Panc1 (cell line): ENCODE measurements around the gene DROSHA. TPM values are rescaled to one million over a fixed set of nuclear protein-coding genes. Genes with fewer than 3 reads are reported as not detected.
A peak's percentile ranks its signal among the peaks of the same experiment; 100 is the strongest.

ENCODE experiments used
- ATAC-seq: fragments of 200-7000 bp; cut with Tn5 transposase; 2 replicates; pipeline ENCODE4 v1.9.1; 2020; ENCODE audit warnings: mild to moderate bottlenecking, moderate library complexity
- BruUV-seq: library from RNA; stranded (reverse); fragments of 400-500 nt; replicated peaks from 2 replicates; lab custom pipeline; 2021; lab: Mats Ljungman, UMichigan
- CTCF ChIA-PET: fragments of 300-600 bp; sonication (Branson Sonifier 250); formaldehyde crosslinking; loops from one replicate; lab custom pipeline; 2022; ENCODE audit warnings: antibody characterized with exemption; lab: Charles Lee
- POLR2A ChIA-PET: fragments of 300-600 bp; sonication (Branson Sonifier 250); formaldehyde crosslinking; loops from one replicate; lab custom pipeline; 2022; ENCODE audit warnings: antibody characterized with exemption; lab: Charles Lee
- DNase-seq: peaks from one replicate; pipeline ENCODE4 v3.0.0-alpha.2; 2010; ENCODE audit warnings: low read depth, low spot score
- H3K27ac ChIP-seq: 2 replicates; pipeline ENCODE4 v1.5.1; 2011; ENCODE audit warnings: mild to moderate bottlenecking, low read length, inconsistent platforms
- H3K27me3 ChIP-seq: fragments of 200-500 bp; sonication (Bioruptor generic); 2 replicates; pipeline ENCODE4 v1.6.0; 2014; ENCODE audit warnings: low read length, inconsistent platforms; ENCODE audit not compliant: control insufficient read depth, insufficient read depth
- H3K36me3 ChIP-seq: fragments of 200-500 bp; sonication (Bioruptor generic); 2 replicates; pipeline ENCODE4 v1.5.1; 2014; ENCODE audit warnings: inconsistent platforms, mild to moderate bottlenecking, low read length, moderate library complexity; ENCODE audit not compliant: control insufficient read depth, insufficient read depth
- H3K4me1 ChIP-seq: 2 replicates; pipeline ENCODE4 v1.5.1; 2011; ENCODE audit warnings: inconsistent platforms, mild to moderate bottlenecking, low read length, moderate library complexity; ENCODE audit not compliant: control insufficient read depth, insufficient read depth
- H3K4me3 ChIP-seq, 2 experiments: 2 replicates each; pipeline ENCODE4 v1.5.1; 2011 to 2012; ENCODE audit warnings: low read depth in 2 of 2, low read length in 2 of 2, mild to moderate bottlenecking in 2 of 2, inconsistent platforms in 1 of 2, moderate library complexity in 1 of 2
- H3K9me3 ChIP-seq: fragments of 200-500 bp; sonication (Bioruptor generic); 2 replicates; pipeline ENCODE4 v1.5.1; 2014; ENCODE audit warnings: low read depth, mild to moderate bottlenecking, inconsistent platforms, low read length, moderate library complexity; ENCODE audit not compliant: control insufficient read depth, insufficient read depth
- CTCF ChIP-seq: fragments of 450-650 bp; IDR thresholded peaks from 2 replicates; pipeline ENCODE4 v1.5.1; 2017; ENCODE audit warnings: mild to moderate bottlenecking
- POLR2AphosphoS5 ChIP-seq: IDR thresholded peaks from 2 replicates; pipeline ENCODE4 v1.6.1; 2012; ENCODE audit warnings: mild to moderate bottlenecking, low read depth, low read length, moderate library complexity
- REST ChIP-seq, 2 experiments: IDR thresholded peaks; 2 replicates each; pipeline ENCODE4 v1.6.1; 2011 to 2012; ENCODE audit warnings: low read depth in 2 of 2, control low read depth in 1 of 2, low read length in 1 of 2, mild to moderate bottlenecking in 1 of 2, moderate library complexity in 1 of 2; ENCODE audit not compliant: insufficient read depth in 1 of 2
- SIN3A ChIP-seq: IDR thresholded peaks from 2 replicates; pipeline ENCODE4 v1.6.1; 2012; ENCODE audit warnings: low read depth, mild to moderate bottlenecking, low read length, moderate library complexity, borderline replicate concordance; ENCODE audit not compliant: insufficient read depth
- TCF7L2 ChIP-seq: IDR thresholded peaks from 2 replicates; pipeline ENCODE4 v1.6.1; 2011; ENCODE audit warnings: mild to moderate bottlenecking, low read depth, low read length, inconsistent platforms
- in situ Hi-C: cut with HindIII; loops from 2 replicates; pipeline ENCODE4 v1.10.0; 2016; ENCODE audit warnings: low sequenced_read_pairs, low pct_unique_long_range_greater_than_20kb
- intact Hi-C: fragments of 100-400 bp; cut with micrococcal nuclease; formaldehyde crosslinking; loops from one replicate; pipeline ENCODE4 v1.10.0; 2022; ENCODE audit not compliant: unreplicated experiment
- total RNA-seq: library from RNA; stranded (reverse); gene quantifications from one replicate; pipeline ENCODE4 v1.2.1, GENCODE V29; 2021; ENCODE audit not compliant: unreplicated experiment

Gene DROSHA
- total RNA-seq, 1 experiment from 2014 or later, result 98.1 TPM

GRCh38 chr5:31477516-31477915, 54.4 kb downstream of the DROSHA start:
- no peak for DNase-seq
- in situ Hi-C loops (no loop called here), intact Hi-C loops (no loop called here)
- no TSS peak for BruUV-seq
- ChIA-PET POLR2A (no interaction called here), CTCF (no interaction called here)
- ATAC-seq, result no peak
- no peak overlapping the region for H3K27ac ChIP-seq
- H3K9me3 ChIP-seq, result no peaks in the 10 kb centered on the region
- no peaks in the 10 kb centered on the region for H3K27me3 ChIP-seq
- H3K4me1 ChIP-seq, result no peaks in the 10 kb centered on the region
- no peak overlapping the region for H3K4me3 ChIP-seq
- H3K36me3 ChIP-seq, result 0 out of 2 replicates have a peak, but pooled peaks cover 3% of the 10 kb centered on the region
- TF ChIP-seq POLR2AphosphoS5 (no peak), REST (IDR thresholded peaks at IDR 0.05; ENCODE audit: insufficient read depth in 1 of 2, low read depth in 2 of 2, low read length in 1 of 2) (no peak), TCF7L2 (no peak), SIN3A (no peak), CTCF (no peak)

GRCh38 chr5:31476738-31477141, 55.2 kb downstream of the DROSHA start:
- no peak for DNase-seq
- no peaks in the 10 kb centered on the region for H3K4me1 ChIP-seq
- no peak for TF ChIP-seq SIN3A
- TF ChIP-seq REST (IDR thresholded peaks at IDR 0.05; ENCODE audit: insufficient read depth in 1 of 2, low read depth in 2 of 2, low read length in 1 of 2), result no peak
- no peak for TF ChIP-seq POLR2AphosphoS5
- TF ChIP-seq CTCF, result no peak
- TF ChIP-seq TCF7L2, result no peak
- in situ Hi-C loops (no loop called here), intact Hi-C loops (no loop called here)
- no peaks in the 10 kb centered on the region for H3K9me3 ChIP-seq
- 0 out of 2 replicates have a peak, but pooled peaks cover 3% of the 10 kb centered on the region for H3K36me3 ChIP-seq
- no peak overlapping the region for H3K27ac ChIP-seq
- H3K4me3 ChIP-seq, result no peak overlapping the region
- TSS peak; percentile 11 for BruUV-seq
- ChIA-PET POLR2A (no interaction called here), CTCF (no interaction called here)
- H3K27me3 ChIP-seq, result no peaks in the 10 kb centered on the region
- ATAC-seq, result no peak
